Suprapubic skin (tissue), 3 donors: ENCODE data around the gene PLXNA1.

ENCODE experiments used
- CTCF ChIP-seq, 2 donors: fragments of 200-600 bp in 1 of 2; fragments of 450-650 bp in 1 of 2; sonication (generic) in 1 of 2; IDR thresholded peaks; one replicate each; pipeline ENCODE4 v1.5.1; 2016 to 2019; ENCODE audit warnings: antibody characterized with exemption in 2 of 2, mild to moderate bottlenecking in 1 of 2, moderate library complexity in 1 of 2
- EP300 ChIP-seq: sonication (generic); formaldehyde crosslinking; IDR thresholded peaks from one replicate; pipeline ENCODE4 v1.6.1; 2017; ENCODE audit warnings: antibody characterized with exemption
- POLR2A ChIP-seq, 2 donors: fragments of 450-650 bp; IDR thresholded peaks; one replicate each; pipeline ENCODE4 v1.6.1; 2017; ENCODE audit warnings: antibody characterized with exemption in 2 of 2, mild to moderate bottlenecking in 2 of 2, moderate library complexity in 2 of 2

- TF ChIP-seq POLR2A (IDR thresholded peaks at IDR 0.05) (no peak), CTCF (IDR thresholded peaks at IDR 0.05) (no peak), EP300 (no peak)
These were observed 8.2 kb upstream of the PLXNA1 start for GRCh38 chr3:126974756-126975155.
